Type B pancreatic cell (in vitro differentiated cells): ENCODE measurements around the gene ARL4D. TPM values are rescaled to one million over a fixed set of nuclear protein-coding genes. Genes with fewer than 3 reads are reported as not detected.

Experiments
- DNase-seq: peaks from one replicate; pipeline ENCODE4 v3.0.0; 2021; ENCODE audit warnings: mixed read lengths; ENCODE audit not compliant: unreplicated experiment; ENCODE audit errors: extremely low spot score
- H3K27ac Mint-ChIP-seq: 2 replicates; pipeline ENCODE4 v1.8.0; 2021; ENCODE audit warnings: mild to moderate bottlenecking, mixed read lengths
- H3K27me3 Mint-ChIP-seq: 2 replicates; pipeline ENCODE4 v1.8.0; 2021; ENCODE audit warnings: mixed read lengths
- H3K36me3 Mint-ChIP-seq: 2 replicates; pipeline ENCODE4 v1.8.0; 2021; ENCODE audit warnings: mixed read lengths
- H3K4me1 Mint-ChIP-seq: one replicate; pipeline ENCODE4 v1.8.0; 2021; ENCODE audit warnings: mixed read lengths; ENCODE audit not compliant: unreplicated experiment
- H3K4me3 Mint-ChIP-seq: 2 replicates; pipeline ENCODE4 v1.8.0; 2021; ENCODE audit warnings: mild to moderate bottlenecking, mixed read lengths
- H3K9me3 Mint-ChIP-seq: 2 replicates; pipeline ENCODE4 v1.8.0; 2021; ENCODE audit warnings: mixed read lengths
- CTCF ChIP-seq: fragments of 200-600 bp; sonication (generic); conservative IDR thresholded peaks from 2 replicates; pipeline ENCODE4 v1.5.0; 2021; ENCODE audit warnings: antibody characterized with exemption, mild to moderate bottlenecking
- total RNA-seq: library from RNA; stranded (reverse); gene quantifications from 2 replicates; pipeline ENCODE4 v1.2.1, GENCODE V29; 2021; ENCODE audit warnings: low replicate concordance

The ARL4D gene
- total RNA-seq, 1 donor from 2014 or later: 8.3 TPM

GRCh38 chr17:43428524-43428923, 29.7 kb downstream of the ARL4D start:
- DNase-seq: no peak
- no peak overlapping the region for H3K4me3 Mint-ChIP-seq
- peak; percentile 50 for TF ChIP-seq CTCF
- no peak overlapping the region for H3K27ac Mint-ChIP-seq
- H3K36me3 Mint-ChIP-seq: no peaks in the 10 kb centered on the region
- peaks cover 10% of the 10 kb centered on the region for H3K27me3 Mint-ChIP-seq
- peaks cover 14% of the 10 kb centered on the region for H3K4me1 Mint-ChIP-seq
- H3K9me3 Mint-ChIP-seq: no peaks in the 10 kb centered on the region

- DNase-seq: no peak
- H3K4me3 Mint-ChIP-seq: no peak overlapping the region
- no peak for TF ChIP-seq CTCF
- H3K4me1 Mint-ChIP-seq: peaks cover 14% of the 10 kb centered on the region
- H3K36me3 Mint-ChIP-seq: no peaks in the 10 kb centered on the region
- H3K9me3 Mint-ChIP-seq: no peaks in the 10 kb centered on the region
- peaks cover 4% of the 10 kb centered on the region for H3K27me3 Mint-ChIP-seq
- peak overlapping the region; percentile 1 for H3K27ac Mint-ChIP-seq
Observed at GRCh38 chr17:43430936-43431713, 32.3 kb downstream of the ARL4D start.

- Mint-ChIP-seq H3K4me1 (peaks cover 14% of the 10 kb centered on the region), H3K27ac (peak overlapping the region; percentile 1), H3K4me3 (no peak overlapping the region), H3K36me3 (no peaks in the 10 kb centered on the region), H3K27me3 (peaks cover 4% of the 10 kb centered on the region), H3K9me3 (no peaks in the 10 kb centered on the region)
- TF ChIP-seq CTCF: no peak
- no peak for DNase-seq
Observed at GRCh38 chr17:43431714-43432523, 33.1 kb downstream of the ARL4D start.

- Mint-ChIP-seq H3K27ac (no peak overlapping the region), H3K27me3 (peaks cover 4% of the 10 kb centered on the region), H3K9me3 (no peaks in the 10 kb centered on the region), H3K4me3 (no peak overlapping the region), H3K36me3 (no peaks in the 10 kb centered on the region), H3K4me1 (peaks cover 20% of the 10 kb centered on the region)
- no peak for DNase-seq
- no peak for TF ChIP-seq CTCF
Observed at GRCh38 chr17:43434902-43435319, 36.1 kb downstream of the ARL4D start.

GRCh38 chr17:43437756-43438155, 39.0 kb downstream of the ARL4D start:
- Mint-ChIP-seq H3K27ac (no peak overlapping the region), H3K9me3 (no peaks in the 10 kb centered on the region)

More at GRCh38 chr17:43437756-43438155, 39.0 kb downstream of the ARL4D start:
- peaks cover 5% of the 10 kb centered on the region for H3K4me1 Mint-ChIP-seq
- no peak for TF ChIP-seq CTCF
- H3K36me3 Mint-ChIP-seq: no peaks in the 10 kb centered on the region
- H3K27me3 Mint-ChIP-seq: no peaks in the 10 kb centered on the region
- H3K4me3 Mint-ChIP-seq: no peak overlapping the region
- DNase-seq: no peak
